GM12878 (cell line): ENCODE data around the gene CSTF1.

ENCODE experiments used
- BMI1 ChIP-seq: fragments of 450-650 bp; IDR thresholded peaks from 2 replicates; pipeline ENCODE4 v1.6.1; 2016; ENCODE audit warnings: mild to moderate bottlenecking, moderate library complexity, borderline replicate concordance
- EZH2 ChIP-seq: IDR thresholded peaks from 2 replicates; pipeline ENCODE4 v1.6.1; 2012; ENCODE audit warnings: low read depth, mild to moderate bottlenecking, control low read depth, inconsistent platforms, low read length, borderline replicate concordance; ENCODE audit not compliant: control insufficient read depth
- POLR2A ChIP-seq: IDR thresholded peaks from 2 replicates; pipeline ENCODE4 v1.6.1; 2011; ENCODE audit warnings: low read depth, mild to moderate bottlenecking, low read length
- SUPT20H ChIP-seq: IDR thresholded peaks from 2 replicates; pipeline ENCODE4 v1.6.1; 2011; ENCODE audit warnings: low read depth, mild to moderate bottlenecking, low read length, moderate library complexity, borderline replicate concordance; ENCODE audit not compliant: control insufficient read depth
- TARDBP ChIP-seq: IDR thresholded peaks from 2 replicates; pipeline ENCODE4 v1.6.1; 2016; ENCODE audit warnings: borderline replicate concordance
- ZNF384 ChIP-seq: IDR thresholded peaks from 2 replicates; pipeline ENCODE4 v1.6.1; 2012; ENCODE audit warnings: low read depth, mild to moderate bottlenecking, low read length, improper control_type of control experiment, borderline replicate concordance
- TF ChIP-seq, protein P1 (sequence below), 3 experiments: IDR thresholded peaks in 2 of 3; conservative IDR thresholded peaks in 1 of 3; 2 replicates each; pipeline ENCODE4 v1.5.1; 2011; ENCODE audit warnings: low read depth in 3 of 3, low read length in 3 of 3, mild to moderate bottlenecking in 3 of 3, control low read depth in 2 of 3, moderate library complexity in 2 of 3, inconsistent platforms in 1 of 3, mixed read lengths in 1 of 3; ENCODE audit not compliant: control insufficient read depth in 2 of 3, insufficient read depth in 1 of 3; ENCODE audit errors: extremely low read depth in 1 of 3

DNA sequence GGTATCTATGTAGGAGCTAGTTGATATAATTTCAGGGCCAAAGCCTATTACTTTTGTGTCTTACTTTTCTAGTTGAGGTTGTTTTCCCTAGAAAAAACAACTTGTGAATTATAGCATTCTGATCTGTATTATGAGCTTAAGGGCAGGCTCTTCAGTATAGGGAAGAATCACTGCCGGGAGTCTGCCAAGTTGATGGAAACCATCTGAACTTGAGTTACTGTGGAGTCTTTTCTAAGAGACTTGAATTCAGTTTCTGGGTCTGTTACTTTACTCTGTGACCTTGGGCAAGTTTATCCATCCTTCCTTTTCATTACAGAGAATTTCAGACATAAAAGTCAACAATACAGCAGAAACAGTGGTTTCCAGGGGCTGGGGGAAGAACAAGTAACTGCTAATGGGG, 17.5 kb downstream of the CSTF1 start:
- TF ChIP-seq SUPT20H (no peak), EZH2 (no peak), TARDBP (no peak), ZNF384 (no peak), BMI1 (no peak), POLR2A (no peak)
- TF ChIP-seq, protein P1, sequence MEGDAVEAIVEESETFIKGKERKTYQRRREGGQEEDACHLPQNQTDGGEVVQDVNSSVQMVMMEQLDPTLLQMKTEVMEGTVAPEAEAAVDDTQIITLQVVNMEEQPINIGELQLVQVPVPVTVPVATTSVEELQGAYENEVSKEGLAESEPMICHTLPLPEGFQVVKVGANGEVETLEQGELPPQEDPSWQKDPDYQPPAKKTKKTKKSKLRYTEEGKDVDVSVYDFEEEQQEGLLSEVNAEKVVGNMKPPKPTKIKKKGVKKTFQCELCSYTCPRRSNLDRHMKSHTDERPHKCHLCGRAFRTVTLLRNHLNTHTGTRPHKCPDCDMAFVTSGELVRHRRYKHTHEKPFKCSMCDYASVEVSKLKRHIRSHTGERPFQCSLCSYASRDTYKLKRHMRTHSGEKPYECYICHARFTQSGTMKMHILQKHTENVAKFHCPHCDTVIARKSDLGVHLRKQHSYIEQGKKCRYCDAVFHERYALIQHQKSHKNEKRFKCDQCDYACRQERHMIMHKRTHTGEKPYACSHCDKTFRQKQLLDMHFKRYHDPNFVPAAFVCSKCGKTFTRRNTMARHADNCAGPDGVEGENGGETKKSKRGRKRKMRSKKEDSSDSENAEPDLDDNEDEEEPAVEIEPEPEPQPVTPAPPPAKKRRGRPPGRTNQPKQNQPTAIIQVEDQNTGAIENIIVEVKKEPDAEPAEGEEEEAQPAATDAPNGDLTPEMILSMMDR (IDR thresholded peaks at IDR 0.05 in 2 of 3, conservative IDR thresholded peaks at IDR 0.05 in 1 of 3; ENCODE audit: control insufficient read depth in 2 of 3, extremely low read depth in 1 of 3, insufficient read depth in 1 of 3, low read depth in 3 of 3, low read length in 3 of 3), result no peak
